GM19351 (cell line): ENCODE measurements around the gene HAUS5.

Source experiments
- ATAC-seq: cut with Tn5 transposase; IDR thresholded peaks from one replicate; pipeline ENCODE4 v1.9.1; 2021; ENCODE audit warnings: mild to moderate bottlenecking, moderate library complexity; ENCODE audit not compliant: unreplicated experiment

The HAUS5 gene

GRCh38 chr19:35666251-35666913, 53.8 kb downstream of the HAUS5 start, which contains the start of gene UPK1A:
UPK1A (plus strand) TSS chr19:35666517; CDS start chr19:35666813, 296 bp downstream.
- ATAC-seq, result no peak

- ATAC-seq, result no peak
Observed at GRCh38 chr19:35669566-35669965, 57.0 kb downstream of the HAUS5 start.

DNA sequence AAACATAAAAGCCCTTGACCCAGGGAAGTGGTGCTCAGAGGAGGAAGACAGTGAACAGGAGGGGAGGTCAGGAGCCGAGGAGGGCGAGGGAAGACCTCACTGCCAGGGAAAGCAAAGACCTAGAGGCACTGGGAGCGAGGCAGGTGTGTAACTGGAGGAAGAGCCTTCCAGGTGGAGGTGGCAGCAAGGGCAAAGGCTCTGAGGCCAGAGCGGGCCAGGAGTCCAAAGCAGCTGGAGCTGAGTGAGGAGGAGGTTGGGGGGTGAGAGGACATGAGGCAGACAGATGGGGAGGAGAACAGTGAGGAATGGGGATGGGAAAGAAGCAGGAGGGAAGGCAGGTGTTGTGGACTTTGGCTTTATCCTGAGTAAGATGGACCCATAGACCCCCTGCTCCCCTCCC, 57.4 kb downstream of the HAUS5 start:
- no peak for ATAC-seq

GRCh38 chr19:35670686-35671085, 58.2 kb downstream of the HAUS5 start:
- no peak for ATAC-seq

DNA sequence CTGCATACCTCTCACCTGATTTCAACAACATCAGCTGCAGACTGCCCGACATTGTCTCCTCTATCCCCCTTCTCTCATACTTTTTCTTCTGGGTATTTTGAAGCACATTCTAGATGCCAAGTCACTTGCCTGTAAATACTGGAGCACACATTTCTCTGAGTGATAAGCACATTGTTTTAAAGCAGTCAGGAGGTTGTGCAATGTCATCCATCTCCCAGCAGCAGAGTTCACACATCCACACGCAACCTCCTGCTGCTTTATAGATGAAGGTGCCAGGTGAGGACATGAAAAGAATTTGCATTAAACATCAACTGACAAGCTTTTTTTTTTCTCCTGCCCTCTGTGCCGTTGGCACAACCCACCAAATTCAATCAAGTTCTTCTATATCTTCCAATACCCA, 59.3 kb downstream of the HAUS5 start:
- no peak for ATAC-seq

GRCh38 chr19:35673121-35673804, 60.7 kb downstream of the HAUS5 start:
- ATAC-seq, result no peak
